B cell (primary cell): ENCODE measurements around the gene AMMECR1L. TPM values are rescaled to one million over a fixed set of nuclear protein-coding genes. Genes with fewer than 3 reads are reported as not detected.

ENCODE experiments used
- ATAC-seq: fragments of 200-7000 bp; cut with Tn5 transposase; one replicate; pipeline ENCODE4 v1.10.0; 2021; ENCODE audit warnings: low read depth, mild to moderate bottlenecking, moderate number of reproducible peaks, moderate library complexity
- CTCF ChIA-PET: fragments of 350-600 bp; sonication (Branson Sonifier 250); formaldehyde crosslinking; loops from one replicate; lab custom pipeline; 2021; ENCODE audit warnings: antibody characterized with exemption, inconsistent platforms; lab: Charles Lee
- POLR2A ChIA-PET: fragments of 350-600 bp; sonication (Branson Sonifier 250); formaldehyde crosslinking; loops from one replicate; lab custom pipeline; 2021; ENCODE audit warnings: antibody characterized with exemption; lab: Charles Lee
- DNase-seq: peaks from one replicate; pipeline ENCODE4 v3.0.0; 2013
- H2AFZ ChIP-seq: 2 replicates; pipeline ENCODE4 v1.6.1; 2012; ENCODE audit warnings: mild to moderate bottlenecking, low read depth, low read length; ENCODE audit not compliant: insufficient read depth, poor library complexity, severe bottlenecking
- H3K27ac ChIP-seq, 2 donors: 1 replicate in 1 of 2; 2 replicates in 1 of 2; pipeline ENCODE4 v1.5.1; 2012 to 2013; ENCODE audit warnings: low read length in 2 of 2, mild to moderate bottlenecking in 2 of 2, moderate library complexity in 1 of 2
- H3K27me3 ChIP-seq, 4 experiments: fragments of 200-600 bp in 1 of 4; sonication (generic) in 1 of 4; replicated peaks in 1 of 4; 1 replicate in 2 of 4; 2 replicates in 2 of 4; pipeline versions ENCODE4 v1.6.1 to v1.7.0; 2013 to 2016; ENCODE audit warnings: low read length in 3 of 4, mild to moderate bottlenecking in 2 of 4, mixed read lengths in 1 of 4, moderate library complexity in 1 of 4; ENCODE audit not compliant: insufficient read depth in 4 of 4, control insufficient read depth in 3 of 4; ENCODE audit errors: control extremely low read depth in 1 of 4
- H3K36me3 ChIP-seq, 2 experiments: replicated peaks in 1 of 2; 1 replicate in 1 of 2; 2 replicates in 1 of 2; pipeline versions ENCODE4 v1.6.1 to v1.7.1; 2013; ENCODE audit warnings: low read length in 1 of 2; ENCODE audit not compliant: insufficient read depth in 2 of 2, control insufficient read depth in 1 of 2; ENCODE audit errors: control extremely low read depth in 1 of 2, extremely low read depth in 1 of 2
- H3K4me1 ChIP-seq, 2 donors: fragments of 200-600 bp in 1 of 2; sonication (generic) in 1 of 2; 1 replicate in 1 of 2; 2 replicates in 1 of 2; pipeline versions ENCODE4 v1.5.1 to v1.6.1; 2013 to 2017; ENCODE audit warnings: low read length in 2 of 2; ENCODE audit not compliant: control insufficient read depth in 2 of 2, insufficient read depth in 2 of 2
- H3K4me2 ChIP-seq: replicated peaks from 2 replicates; pipeline ENCODE3; 2012; ENCODE audit warnings: mild to moderate bottlenecking, low read depth, low read length; ENCODE audit not compliant: poor library complexity, severe bottlenecking
- H3K4me3 ChIP-seq, 5 experiments: fragments of 200-600 bp in 1 of 5; sonication (generic) in 1 of 5; 1 replicate in 3 of 5; 2 replicates in 2 of 5; pipeline versions ENCODE4 v1.5.1 to v1.7.0; 2011 to 2016; ENCODE audit warnings: low read length in 4 of 5, mild to moderate bottlenecking in 4 of 5, low read depth in 2 of 5, control low read depth in 1 of 5, moderate library complexity in 1 of 5; ENCODE audit not compliant: insufficient read depth in 1 of 5; ENCODE audit errors: control extremely low read depth in 1 of 5, extremely low read depth in 1 of 5
- H3K79me2 ChIP-seq: fragments of 200-600 bp; sonication (generic); one replicate; pipeline ENCODE4 v1.6.0; 2016; ENCODE audit warnings: low read length; ENCODE audit not compliant: control insufficient read depth, insufficient read depth
- H3K9ac ChIP-seq: fragments of 200-600 bp; sonication (generic); 2 replicates; pipeline ENCODE4 v1.6.1; 2017; ENCODE audit warnings: mild to moderate bottlenecking, low read length, moderate library complexity
- H3K9me3 ChIP-seq, 3 donors: one replicate each; pipeline versions ENCODE4 v1.6.1 to v1.7.1; 2013; ENCODE audit warnings: low read length in 2 of 3; ENCODE audit not compliant: control insufficient read depth in 2 of 3, insufficient read depth in 1 of 3; ENCODE audit errors: control extremely low read depth in 1 of 3
- H4K20me1 ChIP-seq: 2 replicates; pipeline ENCODE4 v1.6.0; 2012; ENCODE audit warnings: mild to moderate bottlenecking, low read length; ENCODE audit not compliant: insufficient read depth, control insufficient read depth, poor library complexity, severe bottlenecking
- H3K27ac Mint-ChIP-seq: one replicate; pipeline ENCODE4 v1.8.0; 2021; ENCODE audit warnings: mixed read lengths
- H3K27me3 Mint-ChIP-seq: one replicate; pipeline ENCODE4 v1.8.0; 2021; ENCODE audit warnings: mixed read lengths
- H3K4me1 Mint-ChIP-seq: one replicate; pipeline ENCODE4 v1.8.0; 2021; ENCODE audit warnings: mixed read lengths
- H3K4me3 Mint-ChIP-seq: one replicate; pipeline ENCODE4 v1.8.0; 2021; ENCODE audit warnings: mixed read lengths
- H3K9me3 Mint-ChIP-seq: one replicate; pipeline ENCODE4 v1.8.0; 2022; ENCODE audit warnings: mixed read lengths; ENCODE audit not compliant: insufficient read depth
- EZH2 ChIP-seq: IDR thresholded peaks from 2 replicates; pipeline ENCODE4 v1.6.1; 2012; ENCODE audit warnings: borderline replicate concordance, low read depth, mild to moderate bottlenecking, moderate library complexity, low read length; ENCODE audit not compliant: insufficient read depth, poor library complexity, severe bottlenecking
- WGBS: methylation state at CpG from one replicate; pipeline ENCODE4 v1.1.5; 2013; ENCODE audit warnings: missing lambda C conversion rate; ENCODE audit not compliant: insufficient coverage; 5-methylcytosine and 5-hydroxymethylcytosine counted together
- intact Hi-C: fragments of 100-400 bp; cut with micrococcal nuclease; formaldehyde crosslinking; loops from one replicate; pipeline ENCODE4 v1.10.0; 2022
- polyA plus RNA-seq: library from polyadenylated mRNA; depleted of rRNA; stranded (reverse); fragments of >200 nt; gene quantifications from 2 replicates; pipeline ENCODE4 v1.2.3, GENCODE V29; 2012
- total RNA-seq, 2 donors: library from RNA; stranded (reverse); fragments of 120-200 nt in 1 of 2; gene quantifications; 1 replicate in 1 of 2; 2 replicates in 1 of 2; pipeline versions ENCODE4 v1.2.3 to v1.2.4, GENCODE V29; 2013 to 2022
- TF ChIP-seq, protein P1 (sequence below): fragments of 200-600 bp; IDR thresholded peaks from one replicate; pipeline ENCODE4 v1.8.0; 2022; ENCODE audit warnings: antibody characterized with exemption, mild to moderate bottlenecking

Gene AMMECR1L
- total and polyA plus RNA-seq, 2 donors (not counting 1 experiment from before 2014, with no cell fraction given) = 8.3 to 15.2 TPM

- Histone ChIP-seq H3K79me2 (peaks cover 88% of the 10 kb centered on the region), H3K4me3 (no peak overlapping the region), H4K20me1 (peaks cover 82% of the 10 kb centered on the region), H3K27me3 (no peaks in the 10 kb centered on the region), H3K36me3 (peaks cover 0 to 44% of the 10 kb centered on the region in 2 experiments), H3K4me1 (peaks cover 0 to 8% of the 10 kb centered on the region in 2 donors), H3K9me3 (no peaks in the 10 kb centered on the region), H3K9ac (no peak overlapping the region), H3K27ac (no peak overlapping the region), H3K4me2 (no peak overlapping the region), H2AFZ (no peak overlapping the region)
- no peak overlapping the region for H3K27ac Mint-ChIP-seq
- H3K4me3 Mint-ChIP-seq = no peak overlapping the region
- H3K9me3 Mint-ChIP-seq = no peaks in the 10 kb centered on the region
- 100% methylated on average over 1 of the region's 3 CpGs for WGBS
- ATAC-seq = no peak
- intact Hi-C loops = no loop called here
- POLR2A ChIA-PET = no interaction called here
- TF ChIP-seq, protein P1, sequence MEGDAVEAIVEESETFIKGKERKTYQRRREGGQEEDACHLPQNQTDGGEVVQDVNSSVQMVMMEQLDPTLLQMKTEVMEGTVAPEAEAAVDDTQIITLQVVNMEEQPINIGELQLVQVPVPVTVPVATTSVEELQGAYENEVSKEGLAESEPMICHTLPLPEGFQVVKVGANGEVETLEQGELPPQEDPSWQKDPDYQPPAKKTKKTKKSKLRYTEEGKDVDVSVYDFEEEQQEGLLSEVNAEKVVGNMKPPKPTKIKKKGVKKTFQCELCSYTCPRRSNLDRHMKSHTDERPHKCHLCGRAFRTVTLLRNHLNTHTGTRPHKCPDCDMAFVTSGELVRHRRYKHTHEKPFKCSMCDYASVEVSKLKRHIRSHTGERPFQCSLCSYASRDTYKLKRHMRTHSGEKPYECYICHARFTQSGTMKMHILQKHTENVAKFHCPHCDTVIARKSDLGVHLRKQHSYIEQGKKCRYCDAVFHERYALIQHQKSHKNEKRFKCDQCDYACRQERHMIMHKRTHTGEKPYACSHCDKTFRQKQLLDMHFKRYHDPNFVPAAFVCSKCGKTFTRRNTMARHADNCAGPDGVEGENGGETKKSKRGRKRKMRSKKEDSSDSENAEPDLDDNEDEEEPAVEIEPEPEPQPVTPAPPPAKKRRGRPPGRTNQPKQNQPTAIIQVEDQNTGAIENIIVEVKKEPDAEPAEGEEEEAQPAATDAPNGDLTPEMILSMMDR = no peak
- no peak for TF ChIP-seq EZH2
- CTCF ChIA-PET = no interaction called here
- H3K4me1 Mint-ChIP-seq = peaks cover 33% of the 10 kb centered on the region
- H3K27me3 Mint-ChIP-seq = no peaks in the 10 kb centered on the region
- DNase-seq = no peak
Observed at GRCh38 chr2:127877626-127878025, 8.1 kb downstream of the AMMECR1L start.

GRCh38 chr2:127877136-127877535 lies 8.6 kb downstream of the AMMECR1L start:
- POLR2A ChIA-PET = no interaction called here
- Histone ChIP-seq H3K36me3 (peaks cover 0 to 45% of the 10 kb centered on the region in 2 experiments), H3K79me2 (peaks cover 84% of the 10 kb centered on the region), H3K9me3 (no peaks in the 10 kb centered on the region), H3K4me1 (peaks cover 0 to 8% of the 10 kb centered on the region in 2 donors), H3K4me2 (no peak overlapping the region), H4K20me1 (peaks cover 82% of the 10 kb centered on the region), H3K9ac (no peak overlapping the region), H3K27ac (no peak overlapping the region), H2AFZ (no peak overlapping the region), H3K27me3 (no peaks in the 10 kb centered on the region), H3K4me3 (no peak overlapping the region)
- Mint-ChIP-seq H3K4me1 (peaks cover 34% of the 10 kb centered on the region), H3K27ac (no peak overlapping the region), H3K4me3 (no peak overlapping the region), H3K27me3 (no peaks in the 10 kb centered on the region), H3K9me3 (no peaks in the 10 kb centered on the region)
- CTCF ChIA-PET = interaction anchor here (1.7 kb wide), 1 partner anchor 286 kb away, joined by 4 read pairs; no protein-coding TSS in a partner anchor
- DNase-seq (no peak), ATAC-seq (no peak)
- TF ChIP-seq, protein P1 = no peak
- TF ChIP-seq EZH2 = no peak
- 100% methylated on average over 2 of the region's 2 CpGs for WGBS
- intact Hi-C loops = no loop called here
